ENCODE results near the gene DLK2. TPM values are rescaled to one million over a fixed set of nuclear protein-coding genes. Genes with fewer than 3 reads are reported as not detected.

The DLK2 gene
- total RNA-seq, 1 experiment from 2014 or later = 3.6 TPM

- Histone ChIP-seq H3K36me3 (ENCODE audit: low read depth) (peaks cover 3% of the 10 kb centered on the region), H3F3A (ENCODE audit: insufficient read depth, low read depth) (peaks cover 11% of the 10 kb centered on the region), H3K9me2 (ENCODE audit: insufficient read depth) (no peaks in the 10 kb centered on the region), H3K4me2 (no peak overlapping the region), H3K9me3 (ENCODE audit: insufficient read depth, low read depth) (no peaks in the 10 kb centered on the region), H4K20me1 (ENCODE audit: insufficient read depth) (no peaks in the 10 kb centered on the region), H3K4me1 (replicated peaks; ENCODE audit: insufficient read depth) (0 out of 2 replicates have a peak, but pooled peaks cover 4% of the 10 kb centered on the region), H3K27ac (no peak overlapping the region), H3K4me3 (no peak overlapping the region), H3K79me2 (ENCODE audit: low read depth) (no peaks in the 10 kb centered on the region), H3K27me3 (ENCODE audit: insufficient read depth, low read depth) (no peaks in the 10 kb centered on the region), H2AFZ (no peak overlapping the region)
- ChIA-PET CTCF (no interaction called here), POLR2A (ENCODE audit: unreplicated experiment) (no interaction called here)
- intact Hi-C loops (cut with micrococcal nuclease; ENCODE audit: unreplicated experiment) = no loop called here
- no TSS peak for BruUV-seq (replicated peaks)
- TF ChIP-seq EZH2 (IDR thresholded peaks at IDR 0.05; ENCODE audit: low read depth) = no peak
- DNase-seq = no peak
Observed at GRCh38 chr6:43451348-43451747, 4.0 kb downstream of the DLK2 start.

DNA sequence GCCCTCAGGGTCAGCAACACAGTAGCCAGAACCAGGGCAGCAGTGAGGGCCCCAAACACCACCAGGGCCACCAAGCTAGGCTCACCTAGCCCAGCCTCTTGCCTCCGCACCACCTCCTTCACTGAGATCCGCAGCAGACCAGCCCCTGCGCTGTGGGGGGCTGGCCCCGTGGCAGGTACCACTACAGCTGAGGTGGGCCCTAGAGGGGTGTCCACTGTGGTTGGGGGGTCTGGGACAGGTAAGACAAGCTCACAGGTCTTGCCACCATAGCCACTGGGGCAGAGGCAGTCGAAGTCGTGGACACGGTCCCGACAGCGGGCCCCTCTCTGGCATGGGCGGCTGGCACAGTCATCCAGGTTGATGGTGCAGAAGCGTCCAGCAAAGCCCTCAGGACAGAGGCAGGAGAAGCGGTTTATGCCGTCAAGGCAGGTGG is 4.6 kb downstream of the DLK2 start:
- CTCF ChIA-PET = no interaction called here
- H3K36me3 ChIP-seq (ENCODE audit: low read depth) = peaks cover 3% of the 10 kb centered on the region
- TF ChIP-seq EZH2 (IDR thresholded peaks at IDR 0.05; ENCODE audit: low read depth) (no peak), CTCF (conservative IDR thresholded peaks at IDR 0.05) (no peak)

DNA sequence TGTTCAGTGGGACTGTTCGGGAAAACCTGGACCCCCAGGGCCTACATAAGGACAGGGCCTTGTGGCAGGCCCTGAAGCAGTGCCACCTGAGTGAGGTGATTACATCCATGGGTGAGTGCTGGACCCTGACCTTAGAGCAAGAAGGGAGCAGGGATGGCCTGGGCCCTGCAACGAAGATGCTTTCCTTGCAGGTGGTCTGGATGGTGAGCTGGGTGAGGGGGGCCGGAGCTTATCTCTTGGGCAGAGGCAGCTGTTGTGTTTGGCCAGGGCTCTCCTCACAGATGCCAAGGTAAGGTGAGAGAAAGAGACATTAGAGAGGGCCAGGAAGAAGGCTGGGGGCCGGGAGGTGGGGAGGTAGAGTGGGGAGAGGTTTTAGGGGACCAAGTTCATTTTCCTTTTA is 6.4 kb downstream of the DLK2 start:
- no peak overlapping the region for H3K27ac ChIP-seq
- H2AFZ ChIP-seq = no peak overlapping the region
- no TSS peak for BruUV-seq (replicated peaks)
- ChIA-PET CTCF (interaction anchor here (0.7 kb wide), 1 partner anchor 80 kb away, joined by 4 read pairs; the partner anchor contains the start of gene ZNF318), POLR2A (ENCODE audit: unreplicated experiment) (interaction anchor here (0.7 kb wide), 1 partner anchor 122 kb away, joined by 4 read pairs; no protein-coding TSS in a partner anchor)
- H3K27me3 ChIP-seq (ENCODE audit: insufficient read depth, low read depth) = no peaks in the 10 kb centered on the region
- no peaks in the 10 kb centered on the region for H3K9me2 ChIP-seq (ENCODE audit: insufficient read depth)
- H3K36me3 ChIP-seq (ENCODE audit: low read depth) = peaks cover 3% of the 10 kb centered on the region
- DNase-seq = no peak
- no peaks in the 10 kb centered on the region for H3K9me3 ChIP-seq (ENCODE audit: insufficient read depth, low read depth)
- intact Hi-C loops (cut with micrococcal nuclease; ENCODE audit: unreplicated experiment) = no loop called here
- H3K4me2 ChIP-seq = no peak overlapping the region
- no peaks in the 10 kb centered on the region for H4K20me1 ChIP-seq (ENCODE audit: insufficient read depth)
- no peak overlapping the region for H3K4me3 ChIP-seq
- no peaks in the 10 kb centered on the region for H3K79me2 ChIP-seq (ENCODE audit: low read depth)
- TF ChIP-seq EZH2 (IDR thresholded peaks at IDR 0.05; ENCODE audit: low read depth) (no peak), CTCF (conservative IDR thresholded peaks at IDR 0.05) (no peak)
- H3F3A ChIP-seq (ENCODE audit: insufficient read depth, low read depth) = peaks cover 8% of the 10 kb centered on the region
- H3K4me1 ChIP-seq (replicated peaks; ENCODE audit: insufficient read depth) = no peaks in the 10 kb centered on the region

More for the DNA sequence above, 4.6 kb downstream of the DLK2 start:
- Histone ChIP-seq H3K27ac (no peak overlapping the region), H3K27me3 (ENCODE audit: insufficient read depth, low read depth) (no peaks in the 10 kb centered on the region), H3K9me3 (ENCODE audit: insufficient read depth, low read depth) (no peaks in the 10 kb centered on the region), H3F3A (ENCODE audit: insufficient read depth, low read depth) (peaks cover 11% of the 10 kb centered on the region), H3K4me1 (replicated peaks; ENCODE audit: insufficient read depth) (no peaks in the 10 kb centered on the region), H2AFZ (no peak overlapping the region), H3K4me3 (no peak overlapping the region), H4K20me1 (ENCODE audit: insufficient read depth) (no peaks in the 10 kb centered on the region), H3K79me2 (ENCODE audit: low read depth) (no peaks in the 10 kb centered on the region), H3K9me2 (ENCODE audit: insufficient read depth) (no peaks in the 10 kb centered on the region), H3K4me2 (no peak overlapping the region)
- DNase-seq = no peak
- POLR2A ChIA-PET (ENCODE audit: unreplicated experiment) = no interaction called here
- BruUV-seq (replicated peaks) = no TSS peak
- intact Hi-C loops (cut with micrococcal nuclease; ENCODE audit: unreplicated experiment) = no loop called here

GRCh38 chr6:43447604-43448003 is 7.7 kb downstream of the DLK2 start:
- Histone ChIP-seq H3K27me3 (ENCODE audit: insufficient read depth, low read depth) (no peaks in the 10 kb centered on the region), H3K27ac (no peak overlapping the region), H2AFZ (no peak overlapping the region), H3K4me3 (no peak overlapping the region), H3F3A (ENCODE audit: insufficient read depth, low read depth) (no peaks in the 10 kb centered on the region; the same call in 1 of the 2 replicates), H3K79me2 (ENCODE audit: low read depth) (no peaks in the 10 kb centered on the region), H3K9me3 (ENCODE audit: insufficient read depth, low read depth) (no peaks in the 10 kb centered on the region), H3K9me2 (ENCODE audit: insufficient read depth) (no peaks in the 10 kb centered on the region), H3K4me2 (no peak overlapping the region), H4K20me1 (ENCODE audit: insufficient read depth) (no peaks in the 10 kb centered on the region), H3K4me1 (replicated peaks; ENCODE audit: insufficient read depth) (no peaks in the 10 kb centered on the region), H3K36me3 (ENCODE audit: low read depth) (peaks cover 3% of the 10 kb centered on the region; the same call in 1 of the 2 replicates)
- CTCF ChIA-PET = no interaction called here
- no peak for DNase-seq
- POLR2A ChIA-PET (ENCODE audit: unreplicated experiment) = no interaction called here
- intact Hi-C loops (cut with micrococcal nuclease; ENCODE audit: unreplicated experiment) = no loop called here
- TF ChIP-seq EZH2 (IDR thresholded peaks at IDR 0.05; ENCODE audit: low read depth) (no peak), CTCF (conservative IDR thresholded peaks at IDR 0.05) (no peak)
- no TSS peak for BruUV-seq (replicated peaks)

Measured in PC-9 (cell line).